K562 (cell line): ENCODE data around the gene BEND6. TPM values are rescaled to one million over a fixed set of nuclear protein-coding genes. Genes with fewer than 3 reads are reported as not detected.
"Not testable (repeated sequence)": the region's sequence is repeated elsewhere in the genome, so short reads cannot be mapped to it uniquely, and the experiment has no call there.

Source experiments
- ATAC-seq: fragments of 200-7000 bp; cut with Tn5 transposase; 3 replicates; pipeline ENCODE4 v1.9.1; 2020; ENCODE audit warnings: moderate library complexity
- BruUV-seq: library from RNA; stranded (reverse); fragments of 400-500 nt; replicated peaks from 2 replicates; lab custom pipeline; 2021; lab: Mats Ljungman, UMichigan
- CTCF ChIA-PET: fragments of 300-600 bp; formaldehyde crosslinking; extraction: SDS; loops from one replicate; lab custom pipeline; 2021; ENCODE audit warnings: low intra/inter-chr PET ratio; lab: Yijun Ruan, JAX
- POLR2A ChIA-PET: fragments of 300-600, 350-650 bp; sonication (Branson Sonifier 250); formaldehyde crosslinking; extraction: SDS; loops from one replicate; lab custom pipeline; 2021; ENCODE audit warnings: antibody characterized with exemption, inconsistent platforms; lab: Yijun Ruan, JAX
- DNase-seq, 4 experiments: peaks; one replicate each; pipeline versions ENCODE4 v3.0.0 to v3.0.0-alpha.2; 2011 to 2018; ENCODE audit warnings: low spot score in 3 of 4, mixed read lengths in 3 of 4; ENCODE audit errors: extremely low read depth in 1 of 4
- FAIRE-seq: peaks from 2 replicates; lab custom pipeline; 2011; peaks lifted over from hg19 to GRCh38; lab: Jason Lieb, UNC
- H2AFZ ChIP-seq: 2 replicates; pipeline ENCODE4 v1.6.0; 2011; ENCODE audit warnings: low read depth, low read length, control low read depth, inconsistent platforms
- H3K27ac ChIP-seq: fragments of 200-600 bp; 3 replicates; pipeline ENCODE4 v1.8.0; 2011; ENCODE audit warnings: low read depth, mild to moderate bottlenecking, control low read depth, inconsistent platforms, low read length, moderate library complexity, mixed read lengths; ENCODE audit errors: extremely low read depth
- H3K27me3 ChIP-seq, 2 experiments: fragments of 300-600 bp in 1 of 2; 2 replicates in 1 of 2; 3 replicates in 1 of 2; pipeline versions ENCODE4 v1.6.0 to v1.8.0; 2011; ENCODE audit warnings: inconsistent platforms in 2 of 2, low read length in 2 of 2, mild to moderate bottlenecking in 1 of 2, mixed read lengths in 1 of 2, moderate library complexity in 1 of 2; ENCODE audit not compliant: control insufficient read depth in 2 of 2, insufficient read depth in 2 of 2
- H3K36me3 ChIP-seq: fragments of 300-600 bp; 3 replicates; pipeline ENCODE4 v1.8.0; 2011; ENCODE audit warnings: mild to moderate bottlenecking, low read length, inconsistent platforms; ENCODE audit not compliant: control insufficient read depth, insufficient read depth
- H3K4me1 ChIP-seq, 2 experiments: fragments of 200-600 bp in 1 of 2; replicated peaks in 1 of 2; 2 replicates in 1 of 2; 3 replicates in 1 of 2; pipeline versions ENCODE4 v1.5.1 to v1.8.0; 2011; ENCODE audit warnings: inconsistent platforms in 2 of 2, low read length in 2 of 2, mild to moderate bottlenecking in 1 of 2, mixed read lengths in 1 of 2, moderate library complexity in 1 of 2; ENCODE audit not compliant: control insufficient read depth in 2 of 2, insufficient read depth in 2 of 2
- H3K4me2 ChIP-seq: 2 replicates; pipeline ENCODE4 v1.6.1; 2011; ENCODE audit warnings: low read length, control low read depth, inconsistent platforms, mixed read lengths; ENCODE audit not compliant: insufficient read depth
- H3K4me3 ChIP-seq: fragments of 200-600 bp; sonication (generic), shearing (Covaris generic); 2 replicates; pipeline ENCODE4 v1.5.1; 2016; ENCODE audit warnings: control low read depth, inconsistent platforms
- H3K79me2 ChIP-seq: fragments of 200-600 bp; 3 replicates; pipeline ENCODE4 v1.8.0; 2011; ENCODE audit warnings: low read length, inconsistent platforms; ENCODE audit not compliant: control insufficient read depth, insufficient read depth
- H3K9ac ChIP-seq, 2 experiments: 2 replicates each; pipeline versions ENCODE4 v1.6.0 to v1.6.1; 2011; ENCODE audit warnings: low read depth in 2 of 2, low read length in 2 of 2, control low read depth in 1 of 2, inconsistent platforms in 1 of 2, mild to moderate bottlenecking in 1 of 2, mixed read lengths in 1 of 2; ENCODE audit not compliant: insufficient read depth in 1 of 2
- H3K9me1 ChIP-seq: one replicate; pipeline ENCODE4 v1.6.0; 2011; ENCODE audit warnings: inconsistent platforms, mild to moderate bottlenecking, low read length, moderate library complexity; ENCODE audit not compliant: control insufficient read depth, insufficient read depth
- H3K9me3 ChIP-seq: replicated peaks from 2 replicates; pipeline ENCODE4 v1.5.1; 2011; ENCODE audit warnings: low read depth, low read length, inconsistent platforms; ENCODE audit not compliant: control insufficient read depth, insufficient read depth
- H4K20me1 ChIP-seq: replicated peaks from 2 replicates; pipeline ENCODE4 v1.6.1; 2011; ENCODE audit warnings: low read length, inconsistent platforms, mixed read lengths; ENCODE audit not compliant: control insufficient read depth, insufficient read depth
- CCAR2 ChIP-seq: fragments of 200-400 bp; formaldehyde crosslinking; IDR thresholded peaks from 2 replicates; pipeline ENCODE4 v1.6.1; 2017; ENCODE audit warnings: mild to moderate bottlenecking, low read depth, low read length
- CEBPG ChIP-seq, 3 experiments: fragments of 200-800 bp in 1 of 3; sonication (Bioruptor generic) in 1 of 3; sonication (generic) in 1 of 3; formaldehyde crosslinking in 1 of 3; IDR thresholded peaks in 2 of 3; conservative IDR thresholded peaks in 1 of 3; 2 replicates each; pipeline versions ENCODE4 v1.6.1 to v1.8.0; 2016 to 2022; ENCODE audit warnings: missing compliant biosample characterization in 2 of 3, missing genetic modification characterization in 2 of 3, mild to moderate bottlenecking in 1 of 3, missing genetic modification reagents in 1 of 3
- CREM ChIP-seq: IDR thresholded peaks from 2 replicates; pipeline ENCODE4 v1.6.1; 2014; ENCODE audit warnings: antibody characterized with exemption, low read depth
- DACH1 ChIP-seq: fragments of 450-650 bp; IDR thresholded peaks from 2 replicates; pipeline ENCODE4 v1.6.1; 2018; ENCODE audit not compliant: partially characterized antibody
- ETV5 ChIP-seq: sonication (generic); formaldehyde crosslinking; IDR thresholded peaks from 2 replicates; pipeline ENCODE4 v1.4.0; 2020; ENCODE audit warnings: low read depth, mild to moderate bottlenecking, missing genetic modification reagents
- MBD2 ChIP-seq: sonication (generic); IDR thresholded peaks from 2 replicates; pipeline ENCODE4 v1.6.1; 2016; ENCODE audit warnings: low read depth, borderline replicate concordance
- PML ChIP-seq: IDR thresholded peaks from 2 replicates; pipeline ENCODE4 v1.6.1; 2012; ENCODE audit warnings: low read length, inconsistent platforms
- PTRF ChIP-seq: fragments of 450-650 bp; IDR thresholded peaks from 2 replicates; pipeline ENCODE4 v1.6.1; 2016; ENCODE audit warnings: mild to moderate bottlenecking, missing genetic modification characterization, missing compliant biosample characterization
- RAD21 ChIP-seq, 2 experiments: fragments of 250-450 bp in 1 of 2; fragments of 450-650 bp in 1 of 2; sonication (Bioruptor Pico) in 1 of 2; formaldehyde crosslinking in 1 of 2; IDR thresholded peaks in 1 of 2; conservative IDR thresholded peaks in 1 of 2; 2 replicates each; pipeline versions ENCODE4 v1.4.0 to v1.8.0; 2020 to 2022; ENCODE audit warnings: mild to moderate bottlenecking in 2 of 2, moderate library complexity in 1 of 2
- RBM15 ChIP-seq: fragments of 200-400 bp; formaldehyde crosslinking; IDR thresholded peaks from 2 replicates; pipeline ENCODE4 v1.6.1; 2018; ENCODE audit warnings: mild to moderate bottlenecking, low read length, moderate library complexity; ENCODE audit not compliant: insufficient read depth
- SPI1 ChIP-seq: IDR thresholded peaks from 2 replicates; pipeline ENCODE4 v1.6.1; 2011; ENCODE audit warnings: low read depth, low read length, control low read depth, borderline replicate concordance
- TBL1XR1 ChIP-seq, 2 experiments: IDR thresholded peaks; 2 replicates each; pipeline ENCODE4 v1.6.1; 2012; ENCODE audit warnings: improper control_type of control experiment in 2 of 2, low read length in 2 of 2, mild to moderate bottlenecking in 1 of 2
- TCF3 ChIP-seq: sonication (generic); formaldehyde crosslinking; IDR thresholded peaks from 2 replicates; pipeline ENCODE4 v1.4.0; 2020; ENCODE audit warnings: mild to moderate bottlenecking, missing genetic modification reagents
- ZNF165 ChIP-seq: fragments of 250-450 bp; sonication (Bioruptor Pico); IDR thresholded peaks from 2 replicates; pipeline ENCODE4 v1.4.0; 2020; ENCODE audit warnings: borderline replicate concordance
- ZNF174 ChIP-seq: fragments of 250-450 bp; sonication (Bioruptor Pico); IDR thresholded peaks from 2 replicates; pipeline ENCODE4 v1.4.0; 2020; ENCODE audit warnings: mild to moderate bottlenecking
- WGBS: fragments of 100-300 bp; shearing (Covaris generic); methylation state at CpG from one replicate; pipeline ENCODE4 v1.1.6; 2016; ENCODE audit warnings: low coverage, mixed read lengths; ENCODE audit not compliant: insufficient coverage; ENCODE audit errors: missing lambda C conversion rate; 5-methylcytosine and 5-hydroxymethylcytosine counted together
- in situ Hi-C: fragments of 300-500 bp; cut with MboI; formaldehyde crosslinking; loops from 4 replicates; pipeline ENCODE4 v1.15.0; 2018; ENCODE audit warnings: inconsistent platforms, mixed read lengths
- intact Hi-C: fragments of 100-400 bp; cut with micrococcal nuclease; formaldehyde crosslinking; loops from 2 replicates; pipeline ENCODE4 v1.14.2; 2022
- polyA plus RNA-seq, 8 experiments: library from polyadenylated mRNA; depleted of rRNA in 4 of 8; stranded (reverse) in 5 of 8; unstranded in 3 of 8; fragments of >200 nt; fragmentation: Nextera tagmentation in 2 of 8; fragmentation: Illumina TruSeq in 1 of 8; extraction: Ambion mirVana in 2 of 8; extraction: Trizol in 1 of 8; gene quantifications; 2 replicates each; pipeline versions ENCODE4 v1.2.1 to v1.2.3, GENCODE V29; 2011 to 2014; ENCODE audit warnings: inconsistent platforms in 1 of 8, missing spikeins in 1 of 8
- total RNA-seq, 7 experiments: library from RNA; depleted of rRNA in 6 of 7; stranded (reverse); fragments of >200 nt in 6 of 7; fragmentation: Illumina TruSeq in 2 of 7; extraction: Trizol in 2 of 7; gene quantifications; 2 replicates each; pipeline versions ENCODE4 v1.2.1 to v1.2.3, GENCODE V29; 2011 to 2021; ENCODE audit warnings: low replicate concordance in 1 of 7

BEND6 gene
- total and polyA plus RNA-seq, 9 of the 15 experiments (the other 6 are each of a cell fraction or from before 2014, with no cell fraction given), result 0.37 to 4.0 (median 1.1) TPM

DNA sequence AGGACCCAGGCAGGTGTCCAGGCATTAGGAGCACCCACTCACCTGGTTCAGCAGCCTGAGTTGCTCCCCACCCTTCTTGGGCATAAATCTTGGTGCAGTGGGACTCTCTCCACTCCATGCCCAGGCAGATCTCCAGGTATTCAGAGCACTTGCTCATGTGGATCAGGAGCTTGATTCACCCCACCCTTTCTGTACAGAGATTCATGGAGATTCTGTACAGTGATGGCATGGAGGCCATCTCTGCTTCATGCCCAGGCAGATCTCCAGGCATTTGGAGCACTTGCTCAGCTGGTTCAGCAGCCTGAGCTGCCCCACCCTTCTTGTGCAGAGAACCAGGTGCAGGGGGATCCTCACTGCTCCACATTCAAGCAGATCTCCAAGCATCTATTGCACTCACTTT is 44.1 kb downstream of the BEND6 start:
- TF ChIP-seq CEBPG (CRISPR knock-in tag; IDR thresholded peaks at IDR 0.05) (no peak), CEBPG (tag; conservative IDR thresholded peaks at IDR 0.05 in 1 of 2, IDR thresholded peaks at IDR 0.05 in 1 of 2) (no peak), MBD2 (no peak), CREM (no peak), ETV5 (no peak), RAD21 (CRISPR knock-in tag; conservative IDR thresholded peaks at IDR 0.05 in 1 of 2, IDR thresholded peaks at IDR 0.05 in 1 of 2) (no peak), PTRF (tag) (no peak), PML (no peak), DACH1 (no peak), TCF3 (CRISPR knock-in tag) (no peak), CCAR2 (no peak), RBM15 (no peak), ZNF165 (no peak), SPI1 (no peak), ZNF174 (CRISPR knock-in tag) (no peak), TBL1XR1 (IDR thresholded peaks at IDR 0.05; ENCODE audit: low read length in 2 of 2) (no peak)
- FAIRE-seq, result no peak
- Histone ChIP-seq H3K4me3 (no peak overlapping the region), H4K20me1 (no peaks in the 10 kb centered on the region), H3K79me2 (no peaks in the 10 kb centered on the region), H3K4me1 (no peaks in the 10 kb centered on the region), H3K4me2 (no peak overlapping the region), H3K9me1 (no peaks in the 10 kb centered on the region), H2AFZ (no peak overlapping the region), H3K36me3 (no peaks in the 10 kb centered on the region), H3K27ac (no peak overlapping the region), H3K27me3 (0 out of 5 replicates have a peak, but pooled peaks cover 0 to 4% of the 10 kb centered on the region in 2 experiments), H3K9ac (no peak overlapping the region), H3K9me3 (no peaks in the 10 kb centered on the region)
- in situ Hi-C loops, result no loop called here
- ChIA-PET CTCF (no interaction called here), POLR2A (no interaction called here)
- intact Hi-C loops, result no loop called here
- ATAC-seq, result no peak
- no peak for DNase-seq
- no TSS peak for BruUV-seq

DNA sequence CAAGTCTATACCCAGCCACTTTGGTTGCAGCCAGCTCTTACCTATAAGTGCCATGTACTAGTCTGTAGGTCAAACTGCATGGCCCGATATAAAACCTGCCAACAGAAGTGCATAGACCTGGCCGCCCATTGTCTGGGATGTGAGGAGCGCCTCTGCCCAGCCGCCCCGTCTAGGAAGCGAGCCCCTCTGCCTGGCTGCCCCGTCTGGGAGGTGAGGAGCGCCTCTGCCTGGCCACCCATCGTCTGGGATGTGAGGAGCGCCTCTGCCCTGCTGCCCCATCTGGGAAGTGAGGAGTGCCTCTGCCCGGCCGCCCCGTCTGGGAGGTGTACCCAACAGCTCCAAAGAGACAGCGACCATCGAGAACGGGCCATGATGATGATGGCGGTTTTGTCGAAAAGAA is 44.8 kb downstream of the BEND6 start:
- ATAC-seq, POLR2A ChIA-PET, H3K27me3 ChIP-seq, H3K9me3 ChIP-seq, CTCF ChIA-PET, in situ Hi-C loops, H3K9ac ChIP-seq, H3K36me3 ChIP-seq, H3K4me2 ChIP-seq, H3K27ac ChIP-seq, BruUV-seq, H3K4me3 ChIP-seq, H3K4me1 ChIP-seq, H2AFZ ChIP-seq, DNase-seq, H4K20me1 ChIP-seq, FAIRE-seq, H3K9me1 ChIP-seq, H3K79me2 ChIP-seq, intact Hi-C loops: not testable (repeated sequence)
- WGBS, result 34% methylated on average over 14 of the region's 18 CpGs
